ENCODE data around the gene PFDN1. TPM values are rescaled to one million over a fixed set of nuclear protein-coding genes. Genes with fewer than 3 reads are reported as not detected.

The PFDN1 gene
- total and polyA plus RNA-seq, 11 donors, result 53.8 to 140 (median 75.0) TPM

DNA sequence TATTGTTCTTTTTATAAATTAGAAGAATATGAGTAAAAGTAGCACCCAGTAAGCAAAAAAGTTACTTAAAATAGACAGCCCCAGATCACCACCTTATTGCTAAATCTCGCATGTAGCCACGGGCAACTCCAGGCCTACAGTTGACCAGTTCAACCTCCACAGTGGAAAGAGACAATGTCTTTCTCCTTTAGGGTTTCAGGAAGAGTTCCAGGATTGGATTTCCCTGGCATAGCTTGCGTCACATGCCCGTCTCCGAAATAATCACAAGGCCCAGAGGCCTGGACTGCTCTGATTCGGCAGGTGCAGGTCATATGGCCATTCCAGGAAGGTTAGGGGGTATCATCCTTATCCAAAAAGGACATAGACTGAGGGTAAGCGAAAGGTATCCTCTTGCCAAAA lies 9.9 kb upstream of the PFDN1 start:
- ATAC-seq (peak in 3 of 4 donors; percentile 10 to 16 (median 11)), DNase-seq (no peak)
- Histone ChIP-seq H3K36me3 (no peaks in the 10 kb centered on the region), H3K27ac (peak overlapping the region; percentile 56 to 87 (median 72)), H3K27me3 (no peaks in the 10 kb centered on the region), H3K4me3 (no peak overlapping the region), H3K9me3 (no peaks in the 10 kb centered on the region), H3K4me1 (peaks cover 0 to 37% (median 23%) of the 10 kb centered on the region in 12 donors)
- intact Hi-C loops (cut with DNase I), result loop anchor here in 1 of 10 donors (2.0 kb wide), 1 partner anchor 16 kb away; no protein-coding TSS in a partner anchor
- TF ChIP-seq, protein P1, sequence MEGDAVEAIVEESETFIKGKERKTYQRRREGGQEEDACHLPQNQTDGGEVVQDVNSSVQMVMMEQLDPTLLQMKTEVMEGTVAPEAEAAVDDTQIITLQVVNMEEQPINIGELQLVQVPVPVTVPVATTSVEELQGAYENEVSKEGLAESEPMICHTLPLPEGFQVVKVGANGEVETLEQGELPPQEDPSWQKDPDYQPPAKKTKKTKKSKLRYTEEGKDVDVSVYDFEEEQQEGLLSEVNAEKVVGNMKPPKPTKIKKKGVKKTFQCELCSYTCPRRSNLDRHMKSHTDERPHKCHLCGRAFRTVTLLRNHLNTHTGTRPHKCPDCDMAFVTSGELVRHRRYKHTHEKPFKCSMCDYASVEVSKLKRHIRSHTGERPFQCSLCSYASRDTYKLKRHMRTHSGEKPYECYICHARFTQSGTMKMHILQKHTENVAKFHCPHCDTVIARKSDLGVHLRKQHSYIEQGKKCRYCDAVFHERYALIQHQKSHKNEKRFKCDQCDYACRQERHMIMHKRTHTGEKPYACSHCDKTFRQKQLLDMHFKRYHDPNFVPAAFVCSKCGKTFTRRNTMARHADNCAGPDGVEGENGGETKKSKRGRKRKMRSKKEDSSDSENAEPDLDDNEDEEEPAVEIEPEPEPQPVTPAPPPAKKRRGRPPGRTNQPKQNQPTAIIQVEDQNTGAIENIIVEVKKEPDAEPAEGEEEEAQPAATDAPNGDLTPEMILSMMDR (IDR thresholded peaks at IDR 0.05), result no peak
- TF ChIP-seq POLR2A (IDR thresholded peaks at IDR 0.05), result no peak
- WGBS, 4 donors, result 55 to 59% (median 57%) methylated on average over 7 of the region's 7 CpGs

DNA sequence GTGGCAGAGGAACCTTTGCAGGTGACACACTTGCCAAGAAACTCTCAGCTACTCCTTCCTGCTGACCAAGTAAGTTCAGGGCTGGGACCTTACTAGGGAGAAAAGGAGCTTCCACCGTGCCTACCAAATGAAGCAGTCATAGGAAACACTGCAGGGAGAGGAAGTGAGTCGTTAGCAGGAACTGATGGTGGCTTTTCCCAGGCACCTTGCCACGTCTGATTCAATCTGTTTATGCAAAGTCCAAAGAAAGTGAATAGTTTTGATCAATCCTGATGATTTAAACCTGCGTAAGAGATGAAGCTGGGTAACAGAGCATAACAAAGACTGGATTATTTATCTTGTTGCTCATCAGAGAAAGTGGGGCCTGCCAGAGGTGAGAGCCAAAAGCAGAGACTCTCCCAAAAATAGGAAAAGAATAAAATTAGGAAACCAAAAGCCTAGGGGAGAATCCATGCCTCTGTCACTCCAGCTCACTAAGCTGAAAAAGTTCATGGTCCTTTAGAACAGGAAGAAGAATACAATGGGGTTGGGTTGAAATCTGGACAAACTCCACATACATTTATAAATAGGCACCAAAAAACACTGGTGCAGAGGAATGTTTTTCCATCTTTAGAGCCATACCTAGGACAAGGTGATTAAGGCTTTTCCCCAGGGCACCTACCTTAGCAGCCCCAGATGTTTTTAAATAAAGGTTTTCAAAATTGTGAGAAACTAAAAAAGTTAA lies 9.3 kb upstream of the PFDN1 start:
- 20 to 37% (median 30%) methylated on average over 4 of the region's 4 CpGs for WGBS, 4 donors
- peaks cover 0 to 37% (median 23%) of the 10 kb centered on the region in 12 donors for H3K4me1 ChIP-seq
- H3K27ac ChIP-seq, result peak overlapping the region; percentile 48 to 87 (median 72)
- no peaks in the 10 kb centered on the region for H3K9me3 ChIP-seq
- ATAC-seq (peak; percentile 43 to 91 (median 76)), DNase-seq (peak in 3 of 5 donors; percentile 50 to 64 (median 54))
- H3K4me3 ChIP-seq, result peak overlapping the region in 3 of 12 donors; percentile 11 to 22 (median 14)
- no peaks in the 10 kb centered on the region for H3K36me3 ChIP-seq
- H3K27me3 ChIP-seq, result no peaks in the 10 kb centered on the region
- intact Hi-C loops (cut with DNase I), result loop anchor here in 1 of 10 donors (2.0 kb wide), 1 partner anchor 17 kb away; no protein-coding TSS in a partner anchor
- TF ChIP-seq, protein P1 (IDR thresholded peaks at IDR 0.05), result no peak
- peak in 1 of 2 donors; percentile 11 for TF ChIP-seq POLR2A (IDR thresholded peaks at IDR 0.05)

DNA sequence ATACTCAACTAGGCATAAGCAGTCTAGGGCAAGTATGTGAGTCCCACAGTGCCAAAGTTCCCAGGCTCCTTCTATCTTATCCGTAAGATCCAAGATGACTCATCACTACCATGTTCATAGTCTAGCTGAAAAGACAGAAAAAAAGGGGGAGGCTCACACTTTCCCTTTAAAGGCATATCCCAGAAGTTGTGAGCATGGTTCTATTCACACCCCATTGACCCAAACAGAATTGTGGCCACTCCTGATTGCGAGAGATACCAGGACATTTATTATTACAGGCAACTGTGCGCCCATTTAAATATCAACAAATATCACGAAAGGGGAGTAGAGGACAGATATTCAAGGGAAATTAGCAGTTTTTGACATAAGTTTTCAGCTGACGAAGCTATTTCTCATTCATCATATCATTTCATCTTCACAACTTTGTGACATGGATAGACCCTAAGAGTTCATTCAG lies 8.1 kb upstream of the PFDN1 start:
- H3K4me1 ChIP-seq, result peaks cover 0 to 37% (median 23%) of the 10 kb centered on the region in 12 donors
- no peaks in the 10 kb centered on the region for H3K9me3 ChIP-seq
- peak overlapping the region in 11 of 12 donors; percentile 31 to 87 (median 71) for H3K27ac ChIP-seq
- H3K4me3 ChIP-seq, result no peak overlapping the region
- TF ChIP-seq, protein P1 (IDR thresholded peaks at IDR 0.05), result no peak
- no peak for TF ChIP-seq POLR2A (IDR thresholded peaks at IDR 0.05)
- no peaks in the 10 kb centered on the region for H3K27me3 ChIP-seq
- DNase-seq (no peak), ATAC-seq (peak in 2 of 4 donors; percentile 44 to 56)
- 76 to 85% (median 83%) methylated on average over 5 of the region's 5 CpGs for WGBS, 4 donors
- intact Hi-C loops (cut with DNase I), result no loop called here
- no peaks in the 10 kb centered on the region for H3K36me3 ChIP-seq

DNA sequence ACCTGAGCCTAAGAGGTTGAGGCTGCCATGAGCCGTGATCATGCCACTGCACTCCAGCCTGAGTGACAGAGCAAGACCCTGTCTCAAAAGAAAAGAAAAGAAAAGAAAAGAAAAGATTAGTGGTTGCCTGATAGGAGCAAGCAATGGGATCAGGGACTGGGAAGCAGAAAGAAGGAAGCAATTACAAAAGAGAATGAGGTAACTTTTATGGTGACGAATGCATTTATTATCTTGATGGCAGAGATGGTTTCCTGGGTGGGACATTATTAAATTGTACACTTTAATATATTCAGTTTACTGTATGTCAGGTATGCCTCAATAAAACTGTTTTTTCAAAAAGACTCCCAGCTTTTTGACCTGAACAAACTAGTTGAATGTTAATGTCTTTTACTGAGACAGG lies 7.5 kb upstream of the PFDN1 start:
- no peak overlapping the region for H3K4me3 ChIP-seq
- intact Hi-C loops (cut with DNase I), result no loop called here
- DNase-seq, result no peak
- no peaks in the 10 kb centered on the region for H3K27me3 ChIP-seq
- peak overlapping the region in 6 of 12 donors; percentile 5 to 87 (median 69) for H3K27ac ChIP-seq
- 63 to 73% (median 70%) methylated on average over 2 of the region's 2 CpGs for WGBS, 4 donors
- no peaks in the 10 kb centered on the region for H3K36me3 ChIP-seq
- peaks cover 0 to 37% (median 23%) of the 10 kb centered on the region in 12 donors for H3K4me1 ChIP-seq
- TF ChIP-seq POLR2A (IDR thresholded peaks at IDR 0.05), result no peak
- TF ChIP-seq, protein P1 (IDR thresholded peaks at IDR 0.05), result no peak
- ATAC-seq, result no peak
- no peaks in the 10 kb centered on the region for H3K9me3 ChIP-seq
